HCT116 (cell line): ENCODE measurements around the gene LACC1. TPM values are rescaled to one million over a fixed set of nuclear protein-coding genes. Genes with fewer than 3 reads are reported as not detected.

ENCODE experiments used
- ATAC-seq: fragments of 200-7000 bp; cut with Tn5 transposase; 2 replicates; pipeline ENCODE4 v1.9.1; 2020; ENCODE audit warnings: mild to moderate bottlenecking, moderate library complexity
- BruUV-seq: library from RNA; stranded (reverse); fragments of 400-500 nt; replicated peaks from 2 replicates; lab custom pipeline; 2021; lab: Mats Ljungman, UMichigan
- CTCF ChIA-PET: fragments of 300-600 bp; sonication (Branson Sonifier 250); formaldehyde crosslinking; loops from one replicate; lab custom pipeline; 2021; ENCODE audit warnings: antibody characterized with exemption; lab: Charles Lee
- POLR2A ChIA-PET: fragments of 300-600, 350-600 bp; sonication (Branson Sonifier 250); formaldehyde crosslinking; loops from one replicate; lab custom pipeline; 2021; ENCODE audit warnings: antibody characterized with exemption; lab: Charles Lee
- RAD21 ChIA-PET, 2 experiments: fragments of 300-600 bp; sonication (Branson Sonifier 250); formaldehyde crosslinking; loops; one replicate each; lab custom pipeline; 2023; ENCODE audit warnings: low total read pairs in 2 of 2; ENCODE audit not compliant: uncharacterized antibody in 2 of 2, unreplicated experiment in 2 of 2, low non-redundant PET in 1 of 2; lab: Charles Lee
- DNase-seq: peaks from one replicate; pipeline ENCODE4 v3.0.0-alpha.2; 2010; ENCODE audit warnings: low read depth, low spot score
- H2AFZ ChIP-seq: fragments of 200-600 bp; shearing (Covaris generic), sonication (generic); 2 replicates; pipeline ENCODE4 v1.6.1; 2017; ENCODE audit warnings: low read depth, mixed run types, mixed read lengths, antibody characterized with exemption, low read length; ENCODE audit not compliant: poor library complexity, severe bottlenecking
- H3K27ac ChIP-seq: 2 replicates; pipeline ENCODE4 v1.5.1; 2012; ENCODE audit warnings: low read depth, low read length
- H3K27me3 ChIP-seq: fragments of 200-600 bp; sonication (generic); 2 replicates; pipeline ENCODE4 v1.6.1; 2016; ENCODE audit warnings: mixed run types, low read length, mixed read lengths; ENCODE audit not compliant: insufficient read depth
- H3K36me3 ChIP-seq, 2 experiments: fragments of 200-500 bp in 1 of 2; fragments of 200-600 bp in 1 of 2; sonication (Bioruptor generic) in 1 of 2; sonication (generic) in 1 of 2; 2 replicates each; pipeline versions ENCODE4 v1.5.1 to v1.6.1; 2014 to 2016; ENCODE audit warnings: low read length in 2 of 2, inconsistent platforms in 1 of 2, mixed read lengths in 1 of 2, mixed run types in 1 of 2; ENCODE audit not compliant: insufficient read depth in 2 of 2, control insufficient read depth in 1 of 2
- H3K4me1 ChIP-seq, 2 experiments: fragments of 200-600 bp in 1 of 2; sonication (generic) in 1 of 2; 2 replicates each; pipeline versions ENCODE4 v1.5.1 to v1.6.1; 2012 to 2017; ENCODE audit warnings: low read length in 2 of 2, inconsistent platforms in 1 of 2, mild to moderate bottlenecking in 1 of 2, mixed read lengths in 1 of 2, mixed run types in 1 of 2, moderate library complexity in 1 of 2; ENCODE audit not compliant: insufficient read depth in 2 of 2, control insufficient read depth in 1 of 2
- H3K4me2 ChIP-seq: fragments of 200-600 bp; sonication (generic); 2 replicates; pipeline ENCODE4 v1.6.1; 2017; ENCODE audit warnings: mixed run types, low read length, mixed read lengths
- H3K4me3 ChIP-seq, 2 experiments: fragments of 200-600 bp in 1 of 2; sonication (generic) in 1 of 2; replicated peaks in 1 of 2; 2 replicates each; pipeline ENCODE4 v1.5.1; 2011 to 2016; ENCODE audit warnings: low read length in 2 of 2, control low read depth in 1 of 2, low read depth in 1 of 2, mild to moderate bottlenecking in 1 of 2, mixed read lengths in 1 of 2, mixed run types in 1 of 2
- H3K79me2 ChIP-seq: fragments of 200-600 bp; sonication (generic); 2 replicates; pipeline ENCODE4 v1.6.1; 2017; ENCODE audit warnings: mild to moderate bottlenecking, mixed run types, low read length, moderate library complexity, mixed read lengths; ENCODE audit not compliant: insufficient read depth
- H3K9ac ChIP-seq: fragments of 200-600 bp; sonication (generic); 2 replicates; pipeline ENCODE4 v1.6.1; 2016; ENCODE audit warnings: low read length, mixed read lengths
- H3K9me2 ChIP-seq: fragments of 200-600 bp; sonication (generic), shearing (Covaris generic); 2 replicates; pipeline ENCODE4 v1.6.1; 2017; ENCODE audit warnings: mixed run types, mild to moderate bottlenecking, moderate library complexity; ENCODE audit not compliant: insufficient read depth
- H3K9me3 ChIP-seq, 2 experiments: fragments of 200-500 bp in 1 of 2; fragments of 200-600 bp in 1 of 2; sonication (Bioruptor generic) in 1 of 2; sonication (generic) in 1 of 2; 2 replicates each; pipeline ENCODE4 v1.6.1; 2014 to 2017; ENCODE audit warnings: low read length in 2 of 2, mixed read lengths in 2 of 2, inconsistent platforms in 1 of 2, low read depth in 1 of 2, mild to moderate bottlenecking in 1 of 2, mixed run types in 1 of 2, moderate library complexity in 1 of 2; ENCODE audit not compliant: control insufficient read depth in 1 of 2, insufficient read depth in 1 of 2
- H4K20me1 ChIP-seq: fragments of 200-600 bp; sonication (generic), shearing (Covaris generic); 2 replicates; pipeline ENCODE4 v1.6.1; 2017; ENCODE audit warnings: mixed run types, mild to moderate bottlenecking, moderate library complexity; ENCODE audit not compliant: insufficient read depth
- CBX3 ChIP-seq: IDR thresholded peaks from 2 replicates; pipeline ENCODE4 v1.6.1; 2012; ENCODE audit warnings: low read depth
- RAD21 ChIP-seq: IDR thresholded peaks from 2 replicates; pipeline ENCODE4 v1.6.1; 2012; ENCODE audit warnings: low read depth, mild to moderate bottlenecking
- SIN3A ChIP-seq: IDR thresholded peaks from 2 replicates; pipeline ENCODE4 v1.6.1; 2012; ENCODE audit warnings: low read depth
- SP1 ChIP-seq: IDR thresholded peaks from 2 replicates; pipeline ENCODE4 v1.6.1; 2012; ENCODE audit warnings: low read depth
- ZFX ChIP-seq: fragments of 450-650 bp; IDR thresholded peaks from 2 replicates; pipeline ENCODE4 v1.6.1; 2017
- intact Hi-C: fragments of 100-400 bp; cut with micrococcal nuclease; formaldehyde crosslinking; loops from 2 replicates; pipeline ENCODE4 v1.10.0; 2022
- total RNA-seq: library from RNA; stranded (reverse); gene quantifications from one replicate; pipeline ENCODE4 v1.2.1, GENCODE V29; 2021; ENCODE audit not compliant: unreplicated experiment
- TF ChIP-seq, protein P1 (sequence below): IDR thresholded peaks from 2 replicates; pipeline ENCODE4 v1.6.1; 2012; ENCODE audit warnings: low read depth
- TF ChIP-seq, protein P2 (sequence below), 3 experiments: fragments of 200-600 bp in 1 of 3; sonication (generic) in 1 of 3; IDR thresholded peaks in 2 of 3; conservative IDR thresholded peaks in 1 of 3; 2 replicates each; pipeline ENCODE4 v1.5.1; 2012 to 2017; ENCODE audit warnings: low read depth in 2 of 3, low read length in 2 of 3, antibody characterized with exemption in 1 of 3, borderline replicate concordance in 1 of 3, control low read depth in 1 of 3, mild to moderate bottlenecking in 1 of 3, mixed read lengths in 1 of 3, mixed run types in 1 of 3, moderate library complexity in 1 of 3; ENCODE audit not compliant: insufficient read depth in 1 of 3

Gene LACC1
- total RNA-seq, 1 experiment from 2014 or later: 2.6 TPM

DNA sequence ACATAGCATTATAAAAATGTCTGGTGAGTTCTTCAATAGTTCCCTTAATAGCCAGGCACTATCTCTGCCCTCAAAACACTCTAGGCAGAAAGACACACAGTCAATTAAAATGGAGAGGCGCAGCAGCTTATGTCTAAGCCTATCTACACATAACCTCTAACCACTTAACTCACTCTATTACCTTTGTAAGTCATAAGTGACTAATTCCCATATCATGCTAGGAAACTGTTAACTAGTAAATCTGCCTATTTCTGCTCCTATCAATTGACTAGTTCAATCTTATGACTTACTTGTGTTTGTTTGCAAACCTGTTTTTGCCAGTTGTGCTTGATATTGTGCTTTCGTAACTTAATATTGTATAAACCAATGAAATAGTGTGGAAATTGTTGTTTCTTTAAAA, 3.3 kb upstream of the LACC1 start:
- no peaks in the 10 kb centered on the region for H4K20me1 ChIP-seq
- ChIA-PET POLR2A (interaction anchor here (0.8 kb wide), 1 partner anchor 71 kb away, joined by 4 read pairs; no protein-coding TSS in a partner anchor), RAD21 (no interaction called here), CTCF (no interaction called here)
- H3K9me3 ChIP-seq: no peaks in the 10 kb centered on the region
- no peaks in the 10 kb centered on the region for H3K27me3 ChIP-seq
- H3K4me2 ChIP-seq: no peak overlapping the region
- no TSS peak for BruUV-seq
- H3K79me2 ChIP-seq: no peaks in the 10 kb centered on the region
- no peak overlapping the region for H3K4me3 ChIP-seq
- TF ChIP-seq ZFX: no peak
- TF ChIP-seq CBX3: no peak
- TF ChIP-seq, protein P1, sequence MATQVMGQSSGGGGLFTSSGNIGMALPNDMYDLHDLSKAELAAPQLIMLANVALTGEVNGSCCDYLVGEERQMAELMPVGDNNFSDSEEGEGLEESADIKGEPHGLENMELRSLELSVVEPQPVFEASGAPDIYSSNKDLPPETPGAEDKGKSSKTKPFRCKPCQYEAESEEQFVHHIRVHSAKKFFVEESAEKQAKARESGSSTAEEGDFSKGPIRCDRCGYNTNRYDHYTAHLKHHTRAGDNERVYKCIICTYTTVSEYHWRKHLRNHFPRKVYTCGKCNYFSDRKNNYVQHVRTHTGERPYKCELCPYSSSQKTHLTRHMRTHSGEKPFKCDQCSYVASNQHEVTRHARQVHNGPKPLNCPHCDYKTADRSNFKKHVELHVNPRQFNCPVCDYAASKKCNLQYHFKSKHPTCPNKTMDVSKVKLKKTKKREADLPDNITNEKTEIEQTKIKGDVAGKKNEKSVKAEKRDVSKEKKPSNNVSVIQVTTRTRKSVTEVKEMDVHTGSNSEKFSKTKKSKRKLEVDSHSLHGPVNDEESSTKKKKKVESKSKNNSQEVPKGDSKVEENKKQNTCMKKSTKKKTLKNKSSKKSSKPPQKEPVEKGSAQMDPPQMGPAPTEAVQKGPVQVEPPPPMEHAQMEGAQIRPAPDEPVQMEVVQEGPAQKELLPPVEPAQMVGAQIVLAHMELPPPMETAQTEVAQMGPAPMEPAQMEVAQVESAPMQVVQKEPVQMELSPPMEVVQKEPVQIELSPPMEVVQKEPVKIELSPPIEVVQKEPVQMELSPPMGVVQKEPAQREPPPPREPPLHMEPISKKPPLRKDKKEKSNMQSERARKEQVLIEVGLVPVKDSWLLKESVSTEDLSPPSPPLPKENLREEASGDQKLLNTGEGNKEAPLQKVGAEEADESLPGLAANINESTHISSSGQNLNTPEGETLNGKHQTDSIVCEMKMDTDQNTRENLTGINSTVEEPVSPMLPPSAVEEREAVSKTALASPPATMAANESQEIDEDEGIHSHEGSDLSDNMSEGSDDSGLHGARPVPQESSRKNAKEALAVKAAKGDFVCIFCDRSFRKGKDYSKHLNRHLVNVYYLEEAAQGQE: no peak
- TF ChIP-seq, protein P2, sequence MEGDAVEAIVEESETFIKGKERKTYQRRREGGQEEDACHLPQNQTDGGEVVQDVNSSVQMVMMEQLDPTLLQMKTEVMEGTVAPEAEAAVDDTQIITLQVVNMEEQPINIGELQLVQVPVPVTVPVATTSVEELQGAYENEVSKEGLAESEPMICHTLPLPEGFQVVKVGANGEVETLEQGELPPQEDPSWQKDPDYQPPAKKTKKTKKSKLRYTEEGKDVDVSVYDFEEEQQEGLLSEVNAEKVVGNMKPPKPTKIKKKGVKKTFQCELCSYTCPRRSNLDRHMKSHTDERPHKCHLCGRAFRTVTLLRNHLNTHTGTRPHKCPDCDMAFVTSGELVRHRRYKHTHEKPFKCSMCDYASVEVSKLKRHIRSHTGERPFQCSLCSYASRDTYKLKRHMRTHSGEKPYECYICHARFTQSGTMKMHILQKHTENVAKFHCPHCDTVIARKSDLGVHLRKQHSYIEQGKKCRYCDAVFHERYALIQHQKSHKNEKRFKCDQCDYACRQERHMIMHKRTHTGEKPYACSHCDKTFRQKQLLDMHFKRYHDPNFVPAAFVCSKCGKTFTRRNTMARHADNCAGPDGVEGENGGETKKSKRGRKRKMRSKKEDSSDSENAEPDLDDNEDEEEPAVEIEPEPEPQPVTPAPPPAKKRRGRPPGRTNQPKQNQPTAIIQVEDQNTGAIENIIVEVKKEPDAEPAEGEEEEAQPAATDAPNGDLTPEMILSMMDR (IDR thresholded peaks at IDR 0.05 in 2 of 3, conservative IDR thresholded peaks at IDR 0.05 in 1 of 3; ENCODE audit: borderline replicate concordance in 1 of 3, insufficient read depth in 1 of 3, low read depth in 2 of 3, low read length in 2 of 3): no peak
- TF ChIP-seq SP1: no peak
- TF ChIP-seq SIN3A: no peak
- no peak for TF ChIP-seq RAD21
- DNase-seq (no peak), ATAC-seq (no peak)
- no peak overlapping the region for H3K9ac ChIP-seq
- H3K27ac ChIP-seq: no peak overlapping the region
- no peak overlapping the region for H2AFZ ChIP-seq
- H3K4me1 ChIP-seq: peaks cover 2 to 23% of the 10 kb centered on the region in 2 experiments; a peak in 2 of 4 replicates
- intact Hi-C loops: loop anchor here (5.0 to 10.0 kb wide), 2 partner anchors 574 to 902 kb away; no protein-coding TSS in a partner anchor
- H3K36me3 ChIP-seq: no peaks in the 10 kb centered on the region
- H3K9me2 ChIP-seq: no peaks in the 10 kb centered on the region
